Hematopoietic multipotent progenitor cell treated with erythropoietin and hydrocortisone succinate and interleukin-3 and kit ligand, for 6 days (in vitro differentiated cells): ENCODE measurements around the gene YJU2.

Source experiments
- DNase-seq: peaks from one replicate; pipeline ENCODE4 v3.0.0-alpha.2; 2015

YJU2 gene

DNA sequence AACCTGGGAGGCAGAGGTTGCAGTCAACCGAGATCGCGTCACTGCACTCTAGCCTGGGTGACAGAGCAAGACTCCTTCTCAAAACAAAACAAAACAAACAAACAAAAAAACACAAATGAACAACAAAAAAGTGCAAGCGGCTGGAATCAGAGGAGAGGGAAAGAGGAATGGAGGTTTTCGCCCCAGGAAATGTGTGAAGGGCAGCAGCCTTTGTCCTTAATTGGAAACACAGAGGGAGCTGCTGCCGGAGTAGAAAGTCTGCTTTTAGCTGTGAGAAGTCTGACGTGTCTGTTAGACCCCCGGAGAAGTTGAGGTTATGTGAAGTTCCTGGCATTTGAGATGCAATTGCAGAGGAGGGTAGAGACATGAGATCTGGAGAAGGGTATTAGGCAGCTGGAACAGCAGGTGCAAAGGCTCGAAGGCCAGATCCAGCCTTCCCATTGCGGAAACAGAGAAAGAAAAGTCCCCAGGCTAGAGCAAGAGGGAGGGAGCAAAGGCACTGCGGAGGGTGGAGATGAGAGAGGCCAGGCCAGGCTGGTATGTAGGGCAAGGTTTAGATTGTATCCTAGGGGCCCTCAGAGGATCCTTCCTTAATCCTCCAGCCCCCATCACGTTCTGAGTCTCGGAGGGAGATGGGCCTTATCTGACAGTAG is 54.8 kb downstream of the YJU2 start:
- DNase-seq: peak; percentile 23

DNA sequence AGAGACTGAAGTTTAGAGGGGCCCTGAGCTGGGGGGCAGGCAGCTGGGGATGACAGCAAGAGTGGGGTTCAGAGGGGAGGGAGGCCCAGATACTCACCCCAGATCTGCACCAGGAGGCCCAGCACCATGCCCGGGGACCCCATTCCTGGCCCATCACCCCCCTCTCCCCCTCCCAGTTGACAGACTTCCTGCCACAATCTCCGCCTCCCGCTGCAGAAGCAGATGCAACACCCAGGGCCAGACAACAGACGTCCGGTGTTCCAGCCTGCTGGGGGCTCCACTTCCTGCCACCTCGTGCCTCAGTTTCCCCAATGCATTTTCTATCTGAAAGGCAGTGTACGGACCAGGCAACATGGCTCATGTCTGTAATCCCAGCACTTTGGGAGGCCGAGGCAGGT is 55.4 kb downstream of the YJU2 start, which contains the start of gene TMIGD2:
TMIGD2 (minus strand) TSS at position 147 of the 398 bp plus-strand sequence; CDS start at position 143, 4 bp downstream.
- DNase-seq: no peak

DNA sequence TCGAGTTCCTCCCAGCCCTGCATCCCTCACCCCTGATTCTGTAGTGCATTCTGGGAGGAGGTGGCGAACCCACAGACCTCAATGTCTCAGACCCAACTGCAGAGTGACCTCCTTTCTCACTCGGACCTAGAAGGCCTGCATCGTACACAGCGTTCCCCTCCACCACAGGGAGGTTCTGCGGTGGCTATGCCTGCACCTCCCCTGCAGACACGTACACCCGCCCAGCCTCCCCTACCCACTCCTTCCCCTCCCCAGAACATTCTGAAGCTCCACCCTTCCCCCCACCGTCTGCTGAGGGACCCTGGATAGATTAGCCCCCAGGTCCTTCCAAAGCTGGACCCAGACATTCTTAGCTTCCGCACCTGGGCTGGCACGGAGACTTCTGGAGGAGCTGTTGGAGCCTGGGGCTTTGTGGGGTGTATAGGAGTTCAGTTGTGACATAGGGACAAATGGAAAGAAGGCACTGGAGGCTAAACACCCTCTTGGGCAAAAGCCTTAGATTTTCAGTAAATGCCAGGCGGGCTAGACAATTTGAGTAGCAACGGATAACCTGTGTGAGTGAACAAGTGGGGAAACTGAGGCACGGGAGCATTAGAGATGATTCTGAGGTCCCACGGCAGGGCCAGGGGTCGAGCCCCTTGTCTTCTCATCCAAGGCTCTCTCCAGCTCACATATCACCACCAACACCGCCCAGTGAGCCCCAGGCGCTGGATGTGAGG is 57.1 kb downstream of the YJU2 start:
- no peak for DNase-seq

DNA sequence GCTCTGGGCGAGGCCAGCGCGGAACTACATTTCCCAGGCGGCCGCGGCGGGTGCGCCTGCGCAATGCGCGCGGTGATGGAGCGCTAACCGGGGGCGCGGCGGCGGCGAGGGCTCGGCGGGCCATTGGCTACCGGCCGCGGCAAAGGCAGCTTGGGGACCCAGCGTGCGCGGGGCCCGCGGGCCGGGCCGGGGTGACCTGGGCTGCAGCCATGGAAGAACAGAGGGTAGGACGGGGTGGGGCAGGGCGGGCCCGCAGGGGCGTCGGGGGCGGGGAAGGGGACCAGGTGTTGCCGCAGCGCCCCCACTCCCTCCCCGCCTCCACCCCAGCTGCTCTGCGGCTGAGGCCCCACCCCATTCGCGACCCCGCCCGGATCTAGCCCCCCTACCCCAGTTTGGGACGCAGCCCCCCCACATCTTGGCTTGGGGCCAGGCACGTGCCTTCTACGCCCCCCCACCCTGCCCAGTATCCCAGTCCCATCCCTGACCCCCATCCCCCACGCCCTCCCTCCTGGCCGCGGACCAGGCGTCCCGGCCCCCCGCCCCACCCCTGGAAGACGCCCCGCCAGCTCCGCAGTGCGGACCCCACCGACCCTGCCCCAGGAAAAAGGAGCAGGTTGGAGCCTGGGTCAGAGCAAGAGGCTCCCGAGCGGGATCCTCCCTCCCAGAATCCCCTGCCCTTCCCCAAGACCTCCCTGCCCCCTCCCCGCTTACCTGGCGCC is 57.8 kb downstream of the YJU2 start, which contains the start of gene FSD1:
FSD1 (plus strand) TSS at position 61 of the 719 bp plus-strand sequence; CDS start at position 210, 149 bp downstream.
- peak; percentile 79 for DNase-seq

DNA sequence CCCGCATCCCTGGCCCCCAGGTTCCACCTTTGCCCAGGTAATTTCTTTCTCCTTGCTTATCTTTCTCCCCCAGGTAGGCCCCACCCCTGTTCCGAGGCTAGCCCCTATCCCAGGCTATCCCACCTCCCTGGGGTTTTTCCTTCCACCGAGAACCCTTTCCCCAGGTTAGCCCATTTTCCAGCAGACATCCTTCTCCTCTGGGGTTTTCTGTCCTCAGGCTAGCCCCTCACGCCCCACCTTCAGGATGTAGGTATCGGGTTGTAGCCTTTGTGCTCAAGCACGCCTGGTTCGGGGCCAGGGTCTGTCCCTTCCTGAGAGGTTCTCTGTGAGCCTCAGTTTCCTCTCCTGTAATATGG is 58.4 kb downstream of the YJU2 start:
- DNase-seq: no peak

DNA sequence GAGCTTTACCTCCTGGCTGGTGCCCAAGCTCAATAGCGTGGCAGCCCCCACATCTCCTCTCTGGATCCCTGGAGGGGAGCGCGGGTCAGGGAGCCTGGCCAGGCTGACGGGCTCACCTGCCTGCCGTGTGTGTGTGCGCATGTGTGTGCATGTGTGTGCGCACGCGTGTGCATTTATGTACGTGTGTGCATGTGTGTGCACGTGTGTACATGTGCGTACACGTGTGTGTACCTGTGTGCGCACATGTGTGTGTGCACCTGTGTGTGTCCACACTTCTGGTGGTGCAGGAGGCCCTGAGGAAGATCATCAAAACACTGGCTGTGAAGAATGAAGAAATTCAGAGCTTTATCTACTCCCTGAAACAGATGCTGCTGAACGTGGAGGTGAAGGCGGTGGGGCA is 58.8 kb downstream of the YJU2 start:
- DNase-seq: no peak

DNA sequence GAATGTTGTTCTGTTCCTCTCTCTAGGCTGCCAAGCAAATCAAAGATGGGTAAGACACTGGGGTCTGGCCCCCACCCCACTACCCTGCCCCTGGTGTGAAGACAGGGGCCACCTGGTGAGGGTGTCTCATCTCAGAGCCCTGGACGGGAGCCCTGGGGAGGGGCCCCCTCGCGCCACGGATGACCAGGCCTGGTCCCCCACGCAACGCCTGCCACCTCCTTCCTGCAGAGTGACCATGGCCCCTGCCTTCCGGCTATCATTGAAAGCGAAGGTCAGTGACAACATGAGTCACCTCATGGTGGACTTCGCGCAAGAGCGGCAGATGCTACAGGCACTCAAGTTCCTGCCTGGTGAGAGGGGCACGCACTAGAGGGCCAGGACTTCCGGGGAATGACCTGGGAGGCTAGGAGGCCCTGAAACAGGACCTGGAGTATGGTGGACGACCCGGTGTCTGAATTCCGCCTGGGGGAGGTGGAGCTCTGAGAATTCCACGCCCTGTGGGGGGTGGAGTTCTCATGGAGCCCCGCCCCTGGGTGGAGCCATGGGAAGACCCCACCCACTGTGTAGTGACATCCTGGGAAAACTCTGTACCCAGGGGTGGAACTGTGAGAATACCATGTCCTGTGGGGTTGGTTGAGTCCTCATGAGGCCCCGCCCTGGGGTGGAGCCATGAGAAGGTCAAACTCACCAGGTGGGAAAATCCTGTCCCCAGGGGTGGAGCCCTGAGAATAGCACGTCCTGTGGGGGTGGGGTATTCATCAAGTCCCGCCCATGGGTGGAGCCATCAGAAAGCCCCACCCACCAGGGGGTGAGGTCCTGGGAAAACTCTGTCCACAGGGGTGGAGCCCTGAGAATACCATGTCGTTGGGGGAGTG is 63.6 kb downstream of the YJU2 start:
- DNase-seq: peak; percentile 41

DNA sequence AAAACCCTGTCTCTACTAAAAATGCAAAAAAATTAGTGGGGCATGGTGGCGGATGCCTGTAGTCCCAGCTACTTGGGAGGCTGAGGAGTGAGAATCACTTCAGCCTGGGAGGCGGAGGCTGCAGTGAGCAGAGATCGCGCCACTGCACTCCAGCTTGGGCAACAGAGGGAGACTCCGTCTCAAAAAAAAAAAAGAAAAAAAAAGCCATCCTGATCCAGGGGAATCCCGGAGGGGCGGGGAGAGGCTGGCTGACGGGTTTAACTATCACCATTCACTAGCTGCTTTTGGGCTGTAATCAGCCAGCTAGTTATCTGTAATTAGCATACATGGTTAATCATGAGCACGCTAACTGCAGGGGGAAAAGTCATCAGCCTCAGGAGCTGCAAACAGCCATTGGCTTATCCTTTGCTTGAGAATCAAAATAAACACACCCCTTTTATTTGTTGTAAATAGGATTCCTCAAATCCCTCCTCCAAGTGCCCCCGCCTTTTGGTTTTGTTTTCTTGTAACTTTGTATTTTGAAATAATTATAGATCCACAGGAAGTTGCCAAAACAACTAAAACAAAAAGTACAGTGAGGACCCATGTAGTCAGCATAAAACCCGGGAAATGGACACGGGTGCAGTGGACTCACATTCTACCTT is 67.1 kb downstream of the YJU2 start:
- DNase-seq: peak; percentile 42

DNA sequence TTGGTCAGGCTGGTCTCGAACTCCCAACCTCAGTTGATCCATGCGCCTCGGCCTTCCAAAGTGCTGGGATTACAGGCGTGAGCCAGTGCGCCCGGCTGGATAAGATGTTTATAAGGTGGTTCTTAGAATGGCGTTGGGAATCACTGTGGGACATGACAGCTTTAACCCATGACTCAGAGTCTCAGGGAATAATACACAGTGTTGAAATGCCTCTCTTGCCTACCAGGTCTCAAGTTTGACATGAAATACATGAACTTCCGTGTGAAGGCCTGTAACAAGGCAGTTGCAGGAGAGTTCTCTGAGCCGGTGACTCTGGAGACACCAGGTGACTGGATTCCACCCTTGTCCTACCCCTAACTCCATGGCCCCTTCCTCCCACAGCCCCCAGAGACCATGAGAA is 70.1 kb downstream of the YJU2 start:
- DNase-seq: no peak

DNA sequence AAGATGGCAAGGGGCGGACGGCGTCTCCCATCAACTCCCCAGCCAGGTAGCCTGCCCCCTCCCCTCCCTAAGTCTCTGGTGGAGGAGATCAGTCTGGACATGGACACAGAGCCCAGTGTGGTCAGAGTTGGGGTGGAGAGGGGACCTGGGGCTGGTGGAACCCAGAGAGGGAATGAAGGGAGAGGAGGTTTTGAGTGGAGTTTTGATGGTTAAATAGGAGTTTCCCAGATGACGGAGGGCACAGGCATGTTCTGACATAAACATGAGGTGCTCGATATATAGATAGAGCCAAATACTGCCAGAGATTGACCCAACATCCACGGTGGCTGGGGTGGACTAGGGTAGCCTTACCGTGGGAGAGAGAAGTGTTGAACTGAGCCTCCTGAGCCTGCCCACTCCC is 71.6 kb downstream of the YJU2 start:
- no peak for DNase-seq
